Neural cell (in vitro differentiated cells): ENCODE measurements around the gene ENHO. TPM values are rescaled to one million over a fixed set of nuclear protein-coding genes. Genes with fewer than 3 reads are reported as not detected.

ENCODE experiments used
- H2AFZ ChIP-seq: fragments of 200-600, 300-800 bp; sonication (generic), shearing (Covaris generic); 2 replicates; pipeline ENCODE4 v1.6.0; 2014; ENCODE audit warnings: low read depth, mild to moderate bottlenecking, antibody characterized with exemption, low read length, moderate library complexity
- H3F3A ChIP-seq: fragments of 200-600 bp; shearing (Covaris generic); 2 replicates; pipeline ENCODE4 v1.6.1; 2016; ENCODE audit warnings: mild to moderate bottlenecking, moderate library complexity, mixed read lengths, antibody characterized with exemption, low read length; ENCODE audit not compliant: insufficient read depth, poor library complexity, severe bottlenecking
- H3K27ac ChIP-seq: fragments of 200-600, 300-800 bp; sonication (generic), shearing (Covaris generic); 2 replicates; pipeline ENCODE4 v1.5.1; 2014; ENCODE audit warnings: mild to moderate bottlenecking, low read length, moderate library complexity
- H3K27me3 ChIP-seq: fragments of 300-800, 200-600 bp; sonication (generic), shearing (Covaris generic); 2 replicates; pipeline ENCODE4 v1.6.0; 2014; ENCODE audit warnings: mild to moderate bottlenecking, low read depth, low read length, moderate library complexity; ENCODE audit not compliant: insufficient read depth
- H3K36me3 ChIP-seq: fragments of 300-800, 200-600 bp; sonication (generic), shearing (Covaris generic); 2 replicates; pipeline ENCODE4 v1.5.1; 2014; ENCODE audit warnings: mild to moderate bottlenecking, antibody characterized with exemption, low read length, moderate library complexity; ENCODE audit not compliant: insufficient read depth
- H3K4me2 ChIP-seq: fragments of 300-800, 200-600 bp; sonication (generic), shearing (Covaris generic); 2 replicates; pipeline ENCODE4 v1.6.0; 2014; ENCODE audit warnings: mild to moderate bottlenecking, low read length
- H3K4me3 ChIP-seq: fragments of 300-800, 200-600 bp; sonication (generic), shearing (Covaris generic); 2 replicates; pipeline ENCODE4 v1.5.1; 2014; ENCODE audit warnings: mild to moderate bottlenecking, low read length, moderate library complexity
- H3K79me2 ChIP-seq: fragments of 200-600 bp; shearing (Covaris generic); replicated peaks from 2 replicates; pipeline ENCODE4 v1.6.0; 2014; ENCODE audit warnings: mild to moderate bottlenecking, low read length, moderate library complexity; ENCODE audit not compliant: insufficient read depth
- H3K9ac ChIP-seq: fragments of 300-800, 200-600 bp; sonication (generic), shearing (Covaris generic); 2 replicates; pipeline ENCODE4 v1.6.1; 2016; ENCODE audit warnings: mild to moderate bottlenecking, low read length, mixed read lengths
- H3K9me2 ChIP-seq: fragments of 200-600 bp; shearing (Covaris generic); 2 replicates; pipeline ENCODE4 v1.6.1; 2016; ENCODE audit warnings: mild to moderate bottlenecking, low read length, mixed read lengths; ENCODE audit not compliant: insufficient read depth
- H3K9me3 ChIP-seq: fragments of 200-600, 300-800 bp; sonication (generic), shearing (Covaris generic); 2 replicates; pipeline ENCODE4 v1.6.1; 2016; ENCODE audit warnings: mild to moderate bottlenecking, mixed run types, low read length, moderate library complexity, mixed read lengths
- H4K20me1 ChIP-seq: fragments of 200-600 bp; shearing (Covaris generic); 2 replicates; pipeline ENCODE4 v1.6.1; 2016; ENCODE audit warnings: mild to moderate bottlenecking, mixed run types; ENCODE audit not compliant: insufficient read depth
- EP300 ChIP-seq: fragments of 450-650 bp; conservative IDR thresholded peaks from 2 replicates; pipeline ENCODE4 v1.6.1; 2014; ENCODE audit warnings: antibody characterized with exemption, mild to moderate bottlenecking, moderate library complexity; ENCODE audit not compliant: poor library complexity, severe bottlenecking
- EZH2 ChIP-seq: fragments of 200-600, 300-800 bp; shearing (Covaris generic), sonication (generic); IDR thresholded peaks from 2 replicates; pipeline ENCODE4 v1.6.1; 2014; ENCODE audit warnings: antibody characterized with exemption, low read length, borderline replicate concordance, mild to moderate bottlenecking; ENCODE audit not compliant: insufficient read depth, poor library complexity, severe bottlenecking
- MXI1 ChIP-seq: fragments of 450-650 bp; conservative IDR thresholded peaks from 2 replicates; pipeline ENCODE4 v1.6.1; 2014; ENCODE audit warnings: antibody characterized with exemption, mild to moderate bottlenecking; ENCODE audit not compliant: poor library complexity, severe bottlenecking
- POLR2AphosphoS5 ChIP-seq: IDR thresholded peaks from 2 replicates; pipeline ENCODE4 v1.6.1; 2012
- RAD21 ChIP-seq: fragments of 450-650 bp; conservative IDR thresholded peaks from 2 replicates; pipeline ENCODE4 v1.6.1; 2014; ENCODE audit warnings: antibody characterized with exemption, mild to moderate bottlenecking, moderate library complexity
- SMC3 ChIP-seq: fragments of 450-650 bp; conservative IDR thresholded peaks from 2 replicates; pipeline ENCODE4 v1.6.1; 2014; ENCODE audit warnings: antibody characterized with exemption, mild to moderate bottlenecking, moderate library complexity; ENCODE audit not compliant: poor library complexity
- TAF1 ChIP-seq: IDR thresholded peaks from 2 replicates; pipeline ENCODE4 v1.6.1; 2012; ENCODE audit warnings: low read depth
- polyA plus RNA-seq: library from polyadenylated mRNA; depleted of rRNA; stranded (reverse); fragments of >200 nt; gene quantifications from 2 replicates; pipeline ENCODE4 v1.2.3, GENCODE V29; 2014
- TF ChIP-seq, protein P1 (sequence below): fragments of 450-650 bp; IDR thresholded peaks from 2 replicates; pipeline ENCODE4 v1.5.1; 2014; ENCODE audit warnings: antibody characterized with exemption, mild to moderate bottlenecking, moderate library complexity; ENCODE audit not compliant: poor library complexity, severe bottlenecking
- TF ChIP-seq, protein P2 (sequence below): IDR thresholded peaks from 2 replicates; pipeline ENCODE4 v1.6.1; 2012; ENCODE audit warnings: borderline replicate concordance

ENHO gene
- polyA plus RNA-seq, 1 donor from 2014 or later, result 172 TPM

DNA sequence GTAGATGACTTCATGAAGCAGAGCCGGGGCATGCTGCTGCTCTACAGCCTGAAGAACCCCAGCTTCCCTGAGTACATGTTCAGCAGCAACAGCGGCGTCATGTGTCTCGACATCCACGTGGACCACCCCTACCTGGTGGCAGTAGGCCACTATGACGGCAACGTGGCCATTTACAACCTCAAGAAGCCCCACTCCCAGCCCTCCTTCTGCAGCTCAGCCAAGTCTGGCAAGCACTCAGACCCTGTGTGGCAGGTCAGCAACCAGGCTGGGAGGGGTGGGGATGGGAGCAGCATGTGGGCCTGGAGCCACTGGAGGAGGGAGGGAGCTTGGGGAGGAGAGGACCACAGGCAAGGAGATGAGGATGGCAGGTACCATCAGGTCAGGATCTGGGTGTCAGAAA is 16.2 kb downstream of the ENHO start:
- Histone ChIP-seq H3K36me3 (no peaks in the 10 kb centered on the region), H3K79me2 (no peaks in the 10 kb centered on the region), H4K20me1 (no peaks in the 10 kb centered on the region), H3K9ac (no peak overlapping the region), H3K27me3 (no peaks in the 10 kb centered on the region), H3K27ac (no peak overlapping the region), H2AFZ (no peak overlapping the region), H3K4me2 (no peak overlapping the region), H3K9me2 (no peaks in the 10 kb centered on the region), H3K4me3 (no peak overlapping the region), H3K9me3 (no peaks in the 10 kb centered on the region), H3F3A (no peaks in the 10 kb centered on the region)
- TF ChIP-seq EP300 (no peak), SMC3 (no peak), MXI1 (no peak), POLR2AphosphoS5 (no peak), RAD21 (no peak), EZH2 (no peak), TAF1 (no peak)
- TF ChIP-seq, protein P1, sequence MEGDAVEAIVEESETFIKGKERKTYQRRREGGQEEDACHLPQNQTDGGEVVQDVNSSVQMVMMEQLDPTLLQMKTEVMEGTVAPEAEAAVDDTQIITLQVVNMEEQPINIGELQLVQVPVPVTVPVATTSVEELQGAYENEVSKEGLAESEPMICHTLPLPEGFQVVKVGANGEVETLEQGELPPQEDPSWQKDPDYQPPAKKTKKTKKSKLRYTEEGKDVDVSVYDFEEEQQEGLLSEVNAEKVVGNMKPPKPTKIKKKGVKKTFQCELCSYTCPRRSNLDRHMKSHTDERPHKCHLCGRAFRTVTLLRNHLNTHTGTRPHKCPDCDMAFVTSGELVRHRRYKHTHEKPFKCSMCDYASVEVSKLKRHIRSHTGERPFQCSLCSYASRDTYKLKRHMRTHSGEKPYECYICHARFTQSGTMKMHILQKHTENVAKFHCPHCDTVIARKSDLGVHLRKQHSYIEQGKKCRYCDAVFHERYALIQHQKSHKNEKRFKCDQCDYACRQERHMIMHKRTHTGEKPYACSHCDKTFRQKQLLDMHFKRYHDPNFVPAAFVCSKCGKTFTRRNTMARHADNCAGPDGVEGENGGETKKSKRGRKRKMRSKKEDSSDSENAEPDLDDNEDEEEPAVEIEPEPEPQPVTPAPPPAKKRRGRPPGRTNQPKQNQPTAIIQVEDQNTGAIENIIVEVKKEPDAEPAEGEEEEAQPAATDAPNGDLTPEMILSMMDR, result no peak
- TF ChIP-seq, protein P2, sequence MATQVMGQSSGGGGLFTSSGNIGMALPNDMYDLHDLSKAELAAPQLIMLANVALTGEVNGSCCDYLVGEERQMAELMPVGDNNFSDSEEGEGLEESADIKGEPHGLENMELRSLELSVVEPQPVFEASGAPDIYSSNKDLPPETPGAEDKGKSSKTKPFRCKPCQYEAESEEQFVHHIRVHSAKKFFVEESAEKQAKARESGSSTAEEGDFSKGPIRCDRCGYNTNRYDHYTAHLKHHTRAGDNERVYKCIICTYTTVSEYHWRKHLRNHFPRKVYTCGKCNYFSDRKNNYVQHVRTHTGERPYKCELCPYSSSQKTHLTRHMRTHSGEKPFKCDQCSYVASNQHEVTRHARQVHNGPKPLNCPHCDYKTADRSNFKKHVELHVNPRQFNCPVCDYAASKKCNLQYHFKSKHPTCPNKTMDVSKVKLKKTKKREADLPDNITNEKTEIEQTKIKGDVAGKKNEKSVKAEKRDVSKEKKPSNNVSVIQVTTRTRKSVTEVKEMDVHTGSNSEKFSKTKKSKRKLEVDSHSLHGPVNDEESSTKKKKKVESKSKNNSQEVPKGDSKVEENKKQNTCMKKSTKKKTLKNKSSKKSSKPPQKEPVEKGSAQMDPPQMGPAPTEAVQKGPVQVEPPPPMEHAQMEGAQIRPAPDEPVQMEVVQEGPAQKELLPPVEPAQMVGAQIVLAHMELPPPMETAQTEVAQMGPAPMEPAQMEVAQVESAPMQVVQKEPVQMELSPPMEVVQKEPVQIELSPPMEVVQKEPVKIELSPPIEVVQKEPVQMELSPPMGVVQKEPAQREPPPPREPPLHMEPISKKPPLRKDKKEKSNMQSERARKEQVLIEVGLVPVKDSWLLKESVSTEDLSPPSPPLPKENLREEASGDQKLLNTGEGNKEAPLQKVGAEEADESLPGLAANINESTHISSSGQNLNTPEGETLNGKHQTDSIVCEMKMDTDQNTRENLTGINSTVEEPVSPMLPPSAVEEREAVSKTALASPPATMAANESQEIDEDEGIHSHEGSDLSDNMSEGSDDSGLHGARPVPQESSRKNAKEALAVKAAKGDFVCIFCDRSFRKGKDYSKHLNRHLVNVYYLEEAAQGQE, result no peak

DNA sequence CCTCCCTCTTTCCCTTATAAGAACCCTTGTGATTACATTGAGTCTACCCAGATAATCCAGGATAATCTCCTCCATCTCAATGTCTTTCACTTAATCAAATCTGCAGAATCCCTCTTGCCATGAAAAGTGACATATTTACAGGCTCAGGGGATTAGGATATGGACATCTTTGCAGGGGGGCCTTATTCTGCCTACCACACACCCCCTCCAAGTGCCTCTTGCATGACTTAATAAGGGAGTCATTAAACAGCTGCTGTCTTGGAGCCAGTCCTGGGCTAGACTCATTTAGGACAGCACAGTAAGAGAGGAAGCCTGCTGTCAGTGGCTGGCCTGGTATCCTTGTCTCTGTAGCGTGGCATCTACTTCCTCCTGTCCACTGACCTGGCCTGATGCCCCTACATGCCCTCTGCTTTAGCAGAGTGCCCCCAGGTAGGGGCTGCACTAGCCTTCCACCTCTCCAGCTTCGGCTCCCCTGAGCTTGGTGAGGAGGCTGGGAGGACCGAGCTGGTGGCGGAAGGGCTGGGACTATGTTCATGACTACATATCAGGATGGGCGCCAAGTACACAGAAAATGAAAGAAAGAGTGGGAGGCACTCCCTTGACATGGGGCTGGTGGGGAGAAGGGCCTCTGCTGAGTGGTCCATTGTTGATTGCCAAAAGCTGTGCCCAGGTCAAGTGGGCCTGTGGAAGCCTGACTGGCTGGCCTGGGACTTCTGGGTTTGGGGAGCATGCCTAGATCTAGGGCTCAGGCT is 17.2 kb downstream of the ENHO start:
- no peak overlapping the region for H2AFZ ChIP-seq
- H4K20me1 ChIP-seq, result no peaks in the 10 kb centered on the region
- no peaks in the 10 kb centered on the region for H3K9me3 ChIP-seq
- H3K9me2 ChIP-seq, result no peaks in the 10 kb centered on the region
- H3K4me3 ChIP-seq, result no peak overlapping the region
- H3K27me3 ChIP-seq, result no peaks in the 10 kb centered on the region
- H3K4me2 ChIP-seq, result no peak overlapping the region
- H3K9ac ChIP-seq, result no peak overlapping the region
- TF ChIP-seq MXI1, result no peak
- no peaks in the 10 kb centered on the region for H3K36me3 ChIP-seq
- H3K79me2 ChIP-seq, result no peaks in the 10 kb centered on the region
- no peak overlapping the region for H3K27ac ChIP-seq
- no peaks in the 10 kb centered on the region for H3F3A ChIP-seq
